GM19328 (cell line): ENCODE data around the gene C12orf76.
"Not testable (repeated sequence)": the region's sequence is repeated elsewhere in the genome, so short reads cannot be mapped to it uniquely, and the experiment has no call there.

ENCODE experiments used
- ATAC-seq: cut with Tn5 transposase; IDR thresholded peaks from one replicate; pipeline ENCODE4 v1.9.1; 2021; ENCODE audit warnings: mild to moderate bottlenecking, moderate library complexity; ENCODE audit not compliant: unreplicated experiment

Gene C12orf76

GRCh38 chr12:110067531-110067930 is 19.2 kb upstream of the C12orf76 start:
- ATAC-seq = no peak

- ATAC-seq = no peak
These were observed 17.2 kb upstream of the C12orf76 start for GRCh38 chr12:110065540-110065939.

DNA sequence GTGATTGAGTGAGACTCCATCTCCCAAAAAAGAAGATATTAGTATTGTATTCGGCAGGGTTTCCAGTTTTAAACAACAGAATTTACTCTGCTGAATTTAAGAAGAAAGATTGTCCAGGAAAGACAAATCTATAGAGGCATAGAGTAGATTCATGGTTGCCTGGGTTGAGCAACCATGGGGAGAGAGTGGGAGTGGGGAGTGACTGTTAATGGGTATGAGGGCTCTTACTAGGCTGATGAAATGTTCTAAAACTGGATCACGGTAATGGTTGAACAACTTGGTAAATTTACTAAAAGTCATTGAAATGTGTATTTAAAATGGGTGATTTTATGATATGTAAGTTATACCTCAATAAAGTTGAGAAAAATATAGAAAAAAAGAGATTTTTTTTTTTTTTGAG is 13.9 kb upstream of the C12orf76 start:
- no peak for ATAC-seq

- no peak for ATAC-seq
These were observed 11.3 kb upstream of the C12orf76 start for GRCh38 chr12:110059651-110060000.

- ATAC-seq = no peak
These were observed 10.7 kb upstream of the C12orf76 start for GRCh38 chr12:110058875-110059615.

DNA sequence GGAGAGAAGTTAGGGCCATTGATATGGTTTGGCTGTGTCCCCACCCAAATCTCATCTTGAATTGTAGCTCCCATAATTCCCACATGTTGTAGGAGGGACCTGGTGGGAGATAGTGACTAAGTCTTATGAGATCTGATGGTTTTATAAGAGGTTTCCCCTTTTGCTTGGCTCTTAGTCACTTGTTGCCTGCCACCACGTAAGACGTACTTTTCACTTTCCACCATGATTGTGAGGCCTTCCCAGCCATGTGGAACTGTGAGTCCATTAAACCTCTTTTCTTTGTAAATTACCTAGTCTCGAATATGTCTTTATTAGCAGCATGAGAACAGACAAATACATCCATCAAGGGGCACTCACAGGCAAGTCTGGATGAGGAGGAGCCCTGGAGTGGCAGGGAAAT is 8.3 kb upstream of the C12orf76 start:
- ATAC-seq = not testable (repeated sequence)

GRCh38 chr12:110055375-110056352 is 7.3 kb upstream of the C12orf76 start:
- not testable (repeated sequence) for ATAC-seq

DNA sequence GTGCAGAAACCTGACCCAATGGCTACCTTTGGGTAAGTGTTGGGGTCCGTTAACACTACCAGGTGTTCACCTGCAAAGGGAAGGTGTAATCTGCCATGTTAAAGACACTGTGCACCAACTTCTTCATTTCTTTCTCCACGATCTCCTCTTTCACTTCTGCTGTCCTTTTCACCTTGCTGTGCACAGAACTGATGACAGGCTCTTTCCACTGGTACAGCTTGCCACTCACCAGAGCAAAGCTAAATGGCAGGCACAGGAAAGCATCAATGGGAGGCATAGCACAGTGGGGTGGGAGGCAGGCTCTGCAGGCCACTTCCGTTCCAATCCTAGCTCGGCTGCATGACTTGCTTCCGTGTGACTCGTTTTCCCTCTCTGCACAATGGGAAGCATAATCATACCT is 2.6 kb upstream of the C12orf76 start:
- ATAC-seq = no peak

GRCh38 chr12:110049666-110050065 is 1.3 kb upstream of the C12orf76 start:
- not testable (repeated sequence) for ATAC-seq

GRCh38 chr12:110049034-110049433 is 712 bp upstream of the C12orf76 start:
- not testable (repeated sequence) for ATAC-seq

DNA sequence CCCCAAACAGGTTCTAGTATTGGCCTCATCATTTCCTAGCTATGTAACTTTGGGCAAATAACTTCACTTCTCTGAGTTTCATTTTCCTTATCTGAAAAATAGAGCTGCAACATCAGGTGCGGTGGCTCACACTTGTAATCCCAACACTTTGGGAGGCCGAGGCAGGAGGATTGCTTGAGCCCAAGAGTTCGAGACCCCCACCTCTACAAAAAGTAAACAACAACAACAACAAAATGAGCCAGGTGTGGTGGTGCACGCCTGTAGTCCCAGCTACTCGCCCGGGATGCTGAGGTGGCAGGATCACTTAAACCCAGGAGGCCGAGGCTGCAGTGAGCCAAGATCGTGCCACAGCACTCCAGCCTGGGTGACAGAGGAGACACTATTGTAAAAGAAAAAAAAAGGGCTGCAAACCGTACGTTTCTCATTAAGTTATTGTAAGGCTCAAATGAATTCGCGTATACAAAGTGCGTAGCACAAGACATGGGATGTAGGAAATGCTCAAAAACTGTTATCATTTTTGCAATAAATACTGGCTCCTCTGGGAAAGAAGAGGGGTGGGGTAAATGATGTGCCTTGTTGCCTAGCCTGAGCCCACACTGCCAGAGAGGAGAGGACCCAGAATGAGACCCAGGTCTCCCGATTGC is 903 bp downstream of the C12orf76 start:
- ATAC-seq = no peak

GRCh38 chr12:110046451-110047187 is 1.7 kb downstream of the C12orf76 start:
- ATAC-seq = no peak

- no peak for ATAC-seq
These were observed 6.1 kb downstream of the C12orf76 start for GRCh38 chr12:110042264-110042663.

DNA sequence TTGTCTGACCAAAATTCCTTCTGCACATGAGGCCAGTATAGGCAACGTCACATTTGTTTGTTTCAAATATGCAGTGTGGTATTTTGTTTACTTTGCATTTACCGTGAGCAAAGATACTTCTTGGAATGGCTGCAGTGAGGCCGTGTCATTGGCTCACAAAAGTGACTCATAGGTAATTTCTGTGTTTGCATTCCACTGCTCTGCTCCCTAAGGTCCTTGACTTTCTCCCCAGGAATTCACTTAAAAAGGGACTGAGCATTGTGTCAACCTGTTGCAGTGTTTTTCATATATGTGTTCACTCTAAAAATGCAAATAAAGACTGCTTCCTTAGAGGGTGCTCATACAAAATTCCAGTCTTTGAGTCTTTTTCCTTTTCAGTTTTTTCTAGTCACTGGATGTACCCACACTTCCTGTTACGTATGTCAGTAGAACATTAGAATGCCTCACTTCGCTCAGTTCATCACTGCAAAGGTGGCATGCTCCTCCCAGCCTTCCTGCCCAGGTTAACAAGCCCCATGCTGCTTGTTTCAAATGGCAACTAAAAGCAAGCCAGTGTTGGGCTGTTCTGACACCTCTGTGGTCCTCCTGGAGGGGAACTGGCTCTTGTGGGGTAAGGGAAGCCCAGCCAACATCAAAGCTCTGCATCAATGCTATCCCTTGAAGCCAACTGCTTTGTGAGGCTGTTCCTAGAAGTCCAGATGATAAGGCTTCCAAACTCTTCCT is 9.1 kb downstream of the C12orf76 start:
- ATAC-seq = no peak

DNA sequence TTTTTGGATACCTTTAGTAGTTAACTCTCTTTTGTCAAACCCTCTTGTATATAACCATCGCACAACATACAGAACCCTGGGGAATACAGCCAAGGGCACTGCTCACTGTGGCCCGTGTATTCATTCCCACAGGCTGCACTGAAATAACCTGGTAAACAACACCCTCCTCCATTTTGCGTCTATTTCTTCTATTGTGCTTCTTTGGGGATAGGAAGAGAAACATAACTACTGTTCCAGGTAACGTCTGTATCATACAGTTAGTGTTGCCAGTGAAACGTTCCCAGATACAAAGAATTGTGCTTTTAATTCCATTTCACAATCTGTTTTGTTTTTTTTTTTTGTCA is 9.6 kb downstream of the C12orf76 start:
- no peak for ATAC-seq

DNA sequence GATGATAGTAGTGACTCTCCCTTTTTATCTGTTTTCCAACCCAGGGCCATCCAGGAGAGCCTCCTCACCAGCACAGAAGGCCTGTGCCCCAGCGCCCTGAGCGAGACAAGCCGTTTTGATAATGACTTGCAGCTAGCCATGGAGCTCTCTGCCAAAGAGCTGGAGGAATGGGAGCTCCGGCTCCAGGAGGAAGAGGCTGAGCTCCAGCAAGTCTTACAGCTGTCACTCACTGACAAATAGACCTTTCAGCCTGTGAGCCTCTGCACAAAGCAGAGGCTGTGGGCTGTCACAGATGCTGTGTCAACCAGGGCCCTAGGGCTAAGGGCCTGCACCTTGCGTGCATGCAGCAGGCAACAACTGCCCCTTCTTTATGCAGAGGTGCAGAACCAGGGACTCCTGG is 11.0 kb downstream of the C12orf76 start:
- ATAC-seq = no peak

DNA sequence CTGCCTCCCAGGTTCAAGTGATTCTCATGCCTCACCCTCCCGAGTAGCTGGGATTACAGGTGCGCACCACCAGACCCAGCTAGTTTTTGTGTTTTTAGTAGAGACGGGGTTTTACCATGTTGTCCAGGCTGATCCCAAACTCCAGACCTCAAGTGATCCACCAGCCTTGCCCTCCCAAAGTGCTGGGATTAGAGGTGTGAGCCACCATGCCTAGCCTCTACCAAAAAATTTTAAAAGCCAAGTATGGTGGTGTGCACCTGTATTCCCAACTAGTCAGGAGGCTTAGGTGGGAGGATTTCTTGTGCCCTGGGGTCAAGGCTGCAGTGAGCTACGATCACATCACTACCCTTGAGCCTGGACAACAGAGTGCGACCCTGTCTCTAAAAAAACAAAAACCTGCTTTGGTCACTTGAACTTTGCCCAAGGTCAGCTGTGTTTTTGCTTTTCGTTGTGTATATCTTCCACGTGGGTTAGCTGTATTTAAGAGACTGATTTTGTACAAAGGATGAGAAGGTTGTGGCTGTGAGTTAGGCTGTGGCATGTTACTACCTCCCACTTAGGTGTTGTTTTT is 12.7 kb downstream of the C12orf76 start:
- ATAC-seq = no peak

DNA sequence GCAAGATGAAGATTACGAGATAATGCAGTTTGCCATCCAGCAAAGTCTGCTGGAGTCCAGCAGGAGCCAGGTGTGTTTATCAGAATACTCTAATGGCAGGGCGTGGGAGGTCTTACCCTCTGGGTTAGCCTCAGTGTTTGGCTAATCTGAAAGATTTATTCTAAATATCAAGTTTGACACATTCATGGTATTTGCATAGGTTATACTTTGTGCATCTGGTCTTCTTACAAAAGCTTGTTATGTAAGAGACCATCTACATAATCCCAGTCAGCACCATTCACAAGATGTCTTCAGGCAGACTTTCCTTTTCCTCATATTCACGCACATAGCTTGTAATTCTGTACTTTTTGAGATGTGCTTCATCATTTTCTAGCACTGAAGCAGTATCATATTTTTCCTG is 14.4 kb downstream of the C12orf76 start:
- ATAC-seq = no peak

DNA sequence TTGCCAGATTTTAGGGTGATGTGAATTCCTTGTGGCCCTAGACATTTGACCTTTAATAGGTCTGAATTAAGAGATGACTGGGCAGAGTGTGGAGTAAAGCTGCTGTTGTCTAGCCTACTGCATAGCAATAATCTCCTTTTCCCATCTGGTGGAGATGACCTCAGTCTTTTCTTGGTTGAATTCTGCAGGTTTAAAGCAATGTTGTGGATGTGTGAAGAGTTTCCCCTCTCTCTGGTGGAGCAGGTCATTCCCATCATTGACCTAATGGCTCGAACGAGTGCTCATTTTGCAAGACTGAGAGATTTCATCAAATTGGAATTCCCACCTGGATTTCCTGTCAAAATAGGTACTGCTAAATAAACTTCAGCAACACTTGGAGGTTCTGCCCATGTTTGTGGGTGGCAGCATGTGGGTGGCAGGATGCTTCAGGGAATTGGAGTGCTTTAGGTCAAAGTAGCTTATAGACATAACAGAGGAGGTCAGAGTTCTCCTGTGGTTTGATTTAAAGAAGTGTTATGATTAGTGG is 19.0 kb downstream of the C12orf76 start:
- no peak for ATAC-seq

DNA sequence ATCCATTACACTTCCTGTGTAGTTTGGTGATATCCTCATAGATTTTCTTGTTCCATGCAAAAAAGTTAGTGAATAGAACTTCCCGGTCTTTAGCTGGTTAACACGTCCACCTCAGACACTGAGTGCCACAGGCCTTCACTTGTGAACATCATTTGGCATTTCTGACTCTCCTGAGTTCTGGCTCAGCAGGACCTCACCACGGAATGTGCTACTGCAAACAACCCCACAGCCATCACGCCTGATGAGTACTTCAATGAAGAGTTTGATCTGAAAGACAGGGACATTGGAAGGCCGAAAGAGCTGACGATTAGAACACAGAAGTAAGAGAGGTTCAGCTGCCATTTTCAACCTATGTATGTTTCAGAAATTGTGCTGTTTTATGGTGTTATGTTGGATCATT is 20.0 kb downstream of the C12orf76 start:
- no peak for ATAC-seq
